ENCODE results near the gene LDOC1.
"Not testable (repeated sequence)": the region's sequence is repeated elsewhere in the genome, so short reads cannot be mapped to it uniquely, and the experiment has no call there.

- not testable (repeated sequence) for TF ChIP-seq CTCF, POLR2A (IDR thresholded peaks at IDR 0.05)
These were observed 11.6 kb upstream of the LDOC1 start for GRCh38 chrX:141188573-141188972.
